Natural killer cell treated with Interleukin-12 subunit alpha and Interleukin-12 subunit beta and Interleukin-15 and Interleukin-18, amount 100 ng/mL, for 72 hours (primary cell): ENCODE data around the gene CFAP65. TPM values are rescaled to one million over a fixed set of nuclear protein-coding genes. Genes with fewer than 3 reads are reported as not detected.

ENCODE experiments used
- ATAC-seq, 2 donors: fragments of 150-1000 bp; cut with Tn5 transposase in 1 of 2; sonication (Bioruptor Pico), chemical (Tn5 transposase) in 1 of 2; 2 replicates each; pipeline ENCODE4 v1.10.0; 2021
- DNase-seq: peaks from one replicate; pipeline ENCODE4 v3.0.0; 2022; ENCODE audit warnings: low spot score
- H3K27ac Mint-ChIP-seq, 2 donors: 1 replicate in 1 of 2; 2 replicates in 1 of 2; pipeline ENCODE4 v1.8.0; 2022; ENCODE audit warnings: mixed read lengths in 2 of 2, mild to moderate bottlenecking in 1 of 2, moderate library complexity in 1 of 2
- H3K27me3 Mint-ChIP-seq, 2 donors: 1 replicate in 1 of 2; 2 replicates in 1 of 2; pipeline ENCODE4 v1.8.0; 2022; ENCODE audit warnings: mixed read lengths in 2 of 2
- H3K36me3 Mint-ChIP-seq: one replicate; pipeline ENCODE4 v1.8.0; 2022; ENCODE audit warnings: mixed read lengths
- H3K4me1 Mint-ChIP-seq, 2 donors: 1 replicate in 1 of 2; 2 replicates in 1 of 2; pipeline ENCODE4 v1.8.0; 2022; ENCODE audit warnings: low read depth in 2 of 2, mixed read lengths in 2 of 2, mild to moderate bottlenecking in 1 of 2
- H3K4me3 Mint-ChIP-seq: one replicate; pipeline ENCODE4 v1.8.0; 2022; ENCODE audit warnings: mixed read lengths
- H3K9me3 Mint-ChIP-seq: 2 replicates; pipeline ENCODE4 v1.8.0; 2022; ENCODE audit warnings: mixed read lengths
- total RNA-seq, 2 donors: library from RNA; stranded (reverse); gene quantifications; one replicate each; pipeline ENCODE4 v1.2.3, GENCODE V29; 2022

CFAP65 gene
- total RNA-seq, 2 donors from 2014 or later = not detected

- no peak overlapping the region for H3K27ac Mint-ChIP-seq
- DNase-seq (no peak), ATAC-seq (no peak)
- peaks cover 26 to 31% of the 10 kb centered on the region in 2 donors for H3K27me3 Mint-ChIP-seq
- no peaks in the 10 kb centered on the region for H3K4me1 Mint-ChIP-seq
- no peaks in the 10 kb centered on the region for H3K36me3 Mint-ChIP-seq
- H3K9me3 Mint-ChIP-seq = no peaks in the 10 kb centered on the region
- H3K4me3 Mint-ChIP-seq = no peak overlapping the region
Observed at GRCh38 chr2:219030177-219030940, 11.0 kb downstream of the CFAP65 start.

GRCh38 chr2:219029829-219030165 lies 11.5 kb downstream of the CFAP65 start:
- Mint-ChIP-seq H3K4me3 (no peak overlapping the region), H3K27ac (no peak overlapping the region), H3K4me1 (no peaks in the 10 kb centered on the region), H3K27me3 (peaks cover 23 to 30% of the 10 kb centered on the region in 2 donors), H3K9me3 (no peaks in the 10 kb centered on the region), H3K36me3 (no peaks in the 10 kb centered on the region)
- DNase-seq = peak; percentile 80
- ATAC-seq = peak; percentile 71 to 78

- H3K36me3 Mint-ChIP-seq = no peaks in the 10 kb centered on the region
- no peak overlapping the region for H3K4me3 Mint-ChIP-seq
Observed at GRCh38 chr2:219028996-219029828, 12.1 kb downstream of the CFAP65 start.

GRCh38 chr2:219028141-219028540 lies 13.2 kb downstream of the CFAP65 start:
- no peaks in the 10 kb centered on the region for H3K4me1 Mint-ChIP-seq
- H3K4me3 Mint-ChIP-seq = no peak overlapping the region
- H3K36me3 Mint-ChIP-seq = no peaks in the 10 kb centered on the region
- H3K9me3 Mint-ChIP-seq = no peaks in the 10 kb centered on the region
- H3K27ac Mint-ChIP-seq = no peak overlapping the region
- H3K27me3 Mint-ChIP-seq = peaks cover 9 to 14% of the 10 kb centered on the region in 2 donors
- DNase-seq = no peak
- ATAC-seq = no peak

More at GRCh38 chr2:219028996-219029828, 12.1 kb downstream of the CFAP65 start:
- DNase-seq = no peak
- Mint-ChIP-seq H3K4me1 (no peaks in the 10 kb centered on the region), H3K9me3 (no peaks in the 10 kb centered on the region), H3K27me3 (peaks cover 17 to 25% of the 10 kb centered on the region in 2 donors), H3K27ac (no peak overlapping the region)
- peak; percentile 8 to 15 for ATAC-seq

- peaks cover 6 to 10% of the 10 kb centered on the region in 2 donors for H3K27me3 Mint-ChIP-seq
Observed at GRCh38 chr2:219027511-219028055, 13.7 kb downstream of the CFAP65 start.

GRCh38 chr2:219026946-219027345 lies 14.4 kb downstream of the CFAP65 start:
- peaks cover 3 to 5% of the 10 kb centered on the region in 2 donors for H3K27me3 Mint-ChIP-seq
- no peaks in the 10 kb centered on the region for H3K4me1 Mint-ChIP-seq
- ATAC-seq (no peak), DNase-seq (no peak)
- no peak overlapping the region for H3K27ac Mint-ChIP-seq
- no peak overlapping the region for H3K4me3 Mint-ChIP-seq
- H3K9me3 Mint-ChIP-seq = no peaks in the 10 kb centered on the region
- no peaks in the 10 kb centered on the region for H3K36me3 Mint-ChIP-seq

More at GRCh38 chr2:219027511-219028055, 13.7 kb downstream of the CFAP65 start:
- Mint-ChIP-seq H3K27ac (no peak overlapping the region), H3K9me3 (no peaks in the 10 kb centered on the region), H3K4me1 (no peaks in the 10 kb centered on the region), H3K36me3 (no peaks in the 10 kb centered on the region), H3K4me3 (no peak overlapping the region)
- DNase-seq = no peak
- ATAC-seq = no peak

- H3K9me3 Mint-ChIP-seq = no peaks in the 10 kb centered on the region
- no peaks in the 10 kb centered on the region for H3K36me3 Mint-ChIP-seq
- ATAC-seq (no peak), DNase-seq (no peak)
- no peak overlapping the region for H3K4me3 Mint-ChIP-seq
- no peak overlapping the region for H3K27ac Mint-ChIP-seq
- peaks cover 0 to 5% of the 10 kb centered on the region in 2 donors for H3K27me3 Mint-ChIP-seq
- no peaks in the 10 kb centered on the region for H3K4me1 Mint-ChIP-seq
Observed at GRCh38 chr2:219025637-219026585, 15.4 kb downstream of the CFAP65 start.

- Mint-ChIP-seq H3K27ac (no peak overlapping the region), H3K4me3 (no peak overlapping the region), H3K4me1 (no peaks in the 10 kb centered on the region), H3K36me3 (no peaks in the 10 kb centered on the region), H3K9me3 (no peaks in the 10 kb centered on the region), H3K27me3 (peaks cover 0 to 5% of the 10 kb centered on the region in 2 donors)
- DNase-seq (no peak), ATAC-seq (no peak)
Observed at GRCh38 chr2:219024059-219024458, 17.3 kb downstream of the CFAP65 start.

GRCh38 chr2:219023045-219023605 lies 18.2 kb downstream of the CFAP65 start:
- peaks cover 0 to 5% of the 10 kb centered on the region in 2 donors for H3K27me3 Mint-ChIP-seq
- no peak overlapping the region for H3K4me3 Mint-ChIP-seq

GRCh38 chr2:219022616-219023015 lies 18.7 kb downstream of the CFAP65 start:
- Mint-ChIP-seq H3K4me1 (no peaks in the 10 kb centered on the region), H3K36me3 (no peaks in the 10 kb centered on the region), H3K4me3 (no peak overlapping the region), H3K27ac (no peak overlapping the region), H3K9me3 (no peaks in the 10 kb centered on the region), H3K27me3 (peaks cover 2 to 5% of the 10 kb centered on the region in 2 donors)
- no peak for ATAC-seq
- no peak for DNase-seq

More at GRCh38 chr2:219023045-219023605, 18.2 kb downstream of the CFAP65 start:
- no peak overlapping the region for H3K27ac Mint-ChIP-seq
- no peaks in the 10 kb centered on the region for H3K4me1 Mint-ChIP-seq
- ATAC-seq (no peak), DNase-seq (no peak)
- H3K9me3 Mint-ChIP-seq = no peaks in the 10 kb centered on the region
- no peaks in the 10 kb centered on the region for H3K36me3 Mint-ChIP-seq

GRCh38 chr2:219022041-219022440 lies 19.3 kb downstream of the CFAP65 start:
- DNase-seq = no peak
- H3K27me3 Mint-ChIP-seq = peaks cover 2 to 5% of the 10 kb centered on the region in 2 donors
- no peaks in the 10 kb centered on the region for H3K36me3 Mint-ChIP-seq
- H3K9me3 Mint-ChIP-seq = no peaks in the 10 kb centered on the region
- H3K4me1 Mint-ChIP-seq = no peaks in the 10 kb centered on the region
- no peak for ATAC-seq
- H3K4me3 Mint-ChIP-seq = no peak overlapping the region
- H3K27ac Mint-ChIP-seq = no peak overlapping the region

- H3K4me3 Mint-ChIP-seq = no peak overlapping the region
- DNase-seq = no peak
- H3K27ac Mint-ChIP-seq = no peak overlapping the region
- no peaks in the 10 kb centered on the region for H3K4me1 Mint-ChIP-seq
- ATAC-seq = no peak
- no peaks in the 10 kb centered on the region for H3K9me3 Mint-ChIP-seq
- H3K36me3 Mint-ChIP-seq = no peaks in the 10 kb centered on the region
- peaks cover 4 to 5% of the 10 kb centered on the region in 2 donors for H3K27me3 Mint-ChIP-seq
Observed at GRCh38 chr2:219021591-219021990, 19.7 kb downstream of the CFAP65 start.
